GF-D8 (cell line): ENCODE results near the gene TFAP2E.

Experiments
- DNase-seq: peaks from one replicate; lab custom pipeline; 2025; lab: John Stamatoyannopoulos, UW

TFAP2E gene

GRCh38 chr1:35557118-35557610 is 15.9 kb upstream of the TFAP2E start, which contains the start of gene KIAA0319L:
KIAA0319L (minus strand) TSS chr1:35557403; CDS start chr1:35554491, 2,912 bp downstream.
- no peak for DNase-seq

- peak; percentile 88 for DNase-seq
Observed at GRCh38 chr1:35557611-35558373, 15.3 kb upstream of the TFAP2E start, which contains the start of gene NCDN. NCDN (plus strand) TSS chr1:35557799; CDS start chr1:35558191, 392 bp downstream.

DNA sequence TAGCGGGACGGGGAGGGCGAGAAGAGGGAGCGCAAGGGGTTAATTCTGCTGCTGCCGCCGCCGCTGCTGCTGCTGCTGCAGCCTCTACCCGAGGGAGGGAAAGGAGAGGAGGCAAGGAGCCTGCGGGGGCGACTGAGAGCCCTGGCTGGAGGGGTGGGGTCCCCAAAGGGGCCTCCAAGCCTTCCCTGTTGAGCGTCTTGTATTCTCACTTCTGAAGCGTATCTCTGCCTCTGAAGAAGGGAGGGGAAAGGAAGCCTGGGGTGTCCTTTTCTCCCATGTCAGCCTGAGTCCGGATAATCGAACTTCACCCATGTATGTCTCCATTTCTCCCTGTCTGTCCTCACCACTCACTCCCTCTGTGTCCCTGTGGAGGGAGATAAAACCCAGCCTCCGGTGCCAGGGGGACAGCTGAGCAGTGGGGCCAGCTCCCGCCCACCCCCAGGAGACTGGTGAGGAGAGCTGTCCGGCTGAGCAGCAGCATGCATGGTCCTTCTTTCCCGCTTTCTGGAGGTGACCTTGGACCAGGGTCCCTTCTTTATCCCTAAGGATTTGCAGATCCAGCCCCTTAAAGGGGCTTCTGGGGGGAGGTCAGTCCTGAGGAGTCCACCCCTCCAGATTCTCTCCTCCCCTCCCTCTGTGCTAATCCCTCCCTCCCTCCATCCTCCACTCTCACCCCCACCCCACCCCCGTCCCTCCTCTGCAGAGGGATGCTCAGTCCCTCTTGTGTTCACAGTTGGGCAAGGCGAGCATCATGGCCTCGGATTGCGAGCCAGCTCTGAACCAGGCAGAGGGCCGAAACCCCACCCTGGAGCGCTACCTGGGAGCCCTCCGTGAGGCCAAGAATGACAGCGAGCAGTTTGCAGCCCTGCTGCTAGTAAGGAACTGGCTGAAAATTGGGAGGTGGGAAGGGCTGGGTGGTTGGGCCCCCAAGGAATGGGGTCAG is 14.5 kb upstream of the TFAP2E start:
- DNase-seq = no peak

DNA sequence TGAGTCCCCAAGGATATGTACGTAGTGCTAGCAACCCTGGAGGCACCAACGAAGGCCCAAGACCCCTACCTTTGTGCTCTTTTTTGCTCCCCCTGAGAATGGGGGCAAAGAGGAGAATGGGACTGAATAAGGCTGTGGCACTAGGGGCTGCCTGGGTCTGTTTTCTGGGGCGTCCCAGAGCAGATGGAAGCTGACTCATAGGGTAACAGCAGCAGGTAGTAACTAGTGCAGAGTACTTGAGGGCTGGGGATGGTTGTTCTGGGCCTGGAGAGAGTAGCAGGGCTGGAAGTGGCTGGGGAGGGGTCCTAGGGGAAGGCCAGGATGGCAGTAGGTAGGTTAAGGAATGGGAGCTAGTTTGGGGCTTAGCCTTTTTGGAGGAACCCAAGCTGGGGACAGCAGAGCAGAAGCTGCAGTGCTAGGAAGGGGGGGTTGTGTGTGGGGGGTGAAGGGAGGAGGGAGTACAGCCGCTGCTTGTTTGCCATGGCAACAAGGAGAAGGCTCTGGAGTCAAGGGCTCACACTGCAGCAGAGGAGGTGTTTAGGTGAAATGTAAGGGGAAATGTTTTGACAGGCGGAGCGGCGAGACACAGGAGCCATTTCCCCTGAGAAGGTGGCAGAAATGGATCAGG is 13.7 kb upstream of the TFAP2E start:
- no peak for DNase-seq

GRCh38 chr1:35560256-35561225 is 12.6 kb upstream of the TFAP2E start:
- no peak for DNase-seq

GRCh38 chr1:35561297-35561971 is 11.7 kb upstream of the TFAP2E start:
- DNase-seq = no peak

DNA sequence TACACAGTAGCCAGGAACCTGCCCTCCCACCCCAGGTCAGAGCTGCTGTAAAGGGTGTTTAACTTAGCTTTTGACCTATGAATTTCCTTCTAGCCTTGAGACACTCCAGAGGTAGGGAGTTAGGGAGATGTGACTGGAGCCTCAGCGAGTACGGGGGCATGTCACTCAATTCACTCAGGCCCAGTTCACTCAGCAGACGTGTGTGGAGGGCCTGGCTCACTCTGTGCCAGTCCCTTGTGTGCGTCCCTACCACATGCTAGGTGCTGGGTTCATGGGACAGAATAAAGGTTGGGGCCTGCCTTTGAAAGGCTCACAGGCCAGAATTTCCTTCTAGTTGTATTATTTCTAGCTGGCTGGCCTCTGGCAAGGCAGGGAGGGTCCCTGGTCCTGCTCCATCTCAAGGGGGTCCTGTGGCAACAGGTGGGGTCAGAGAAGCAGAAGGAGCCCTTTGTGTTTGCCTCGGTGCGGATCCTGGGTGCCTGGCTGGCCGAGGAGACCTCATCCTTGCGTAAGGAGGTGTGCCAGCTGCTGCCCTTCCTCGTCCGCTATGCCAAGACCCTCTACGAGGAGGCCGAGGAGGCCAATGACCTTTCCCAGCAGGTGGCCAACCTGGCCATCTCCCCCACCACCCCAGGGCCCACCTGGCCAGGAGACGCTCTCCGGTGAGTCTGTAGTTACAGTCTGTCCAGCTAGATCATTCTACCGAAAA is 11.0 kb upstream of the TFAP2E start:
- DNase-seq = no peak

GRCh38 chr1:35563166-35563565 is 9.9 kb upstream of the TFAP2E start:
- DNase-seq = no peak

DNA sequence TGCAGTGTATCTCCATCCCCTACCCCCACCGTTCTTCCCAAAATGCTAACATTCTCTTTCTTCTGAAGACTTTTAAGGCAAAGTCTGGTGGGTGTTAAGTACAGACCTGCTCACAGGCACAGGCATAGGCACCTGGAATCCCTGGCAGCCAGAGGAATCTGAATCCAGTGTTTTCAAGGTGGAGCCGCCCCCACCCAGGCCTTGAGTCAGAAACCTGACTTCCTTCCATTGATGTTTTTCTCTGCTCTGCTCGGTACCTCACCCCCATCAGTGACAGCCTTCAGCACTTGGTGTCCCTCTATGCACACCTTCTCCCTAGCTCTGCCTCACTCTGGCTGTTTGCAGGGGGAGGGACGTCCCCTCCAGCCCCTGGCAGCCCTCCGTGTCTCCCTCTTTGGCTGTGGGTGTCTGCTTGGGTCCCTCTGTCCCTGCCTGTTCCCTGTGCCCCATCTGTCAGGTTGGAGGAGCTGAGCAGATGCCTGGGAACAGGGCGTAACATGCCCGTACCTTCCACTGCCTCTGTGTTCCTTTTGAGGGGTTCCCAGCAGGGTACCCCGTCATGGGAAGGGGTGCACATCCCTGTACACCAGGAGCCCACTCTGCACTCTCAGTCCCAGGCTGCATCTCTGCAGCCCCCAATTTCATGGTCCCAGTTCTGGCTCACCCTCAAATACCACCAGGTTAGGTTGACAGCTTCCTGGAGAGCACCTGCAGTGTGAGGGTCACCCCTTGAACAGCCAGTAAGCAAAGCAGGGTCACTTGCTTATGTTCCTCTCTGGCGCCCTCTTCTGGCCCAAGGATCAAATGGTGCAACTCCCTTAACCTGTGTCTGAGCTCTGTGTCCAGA is 8.9 kb upstream of the TFAP2E start:
- peak; percentile 23 for DNase-seq

DNA sequence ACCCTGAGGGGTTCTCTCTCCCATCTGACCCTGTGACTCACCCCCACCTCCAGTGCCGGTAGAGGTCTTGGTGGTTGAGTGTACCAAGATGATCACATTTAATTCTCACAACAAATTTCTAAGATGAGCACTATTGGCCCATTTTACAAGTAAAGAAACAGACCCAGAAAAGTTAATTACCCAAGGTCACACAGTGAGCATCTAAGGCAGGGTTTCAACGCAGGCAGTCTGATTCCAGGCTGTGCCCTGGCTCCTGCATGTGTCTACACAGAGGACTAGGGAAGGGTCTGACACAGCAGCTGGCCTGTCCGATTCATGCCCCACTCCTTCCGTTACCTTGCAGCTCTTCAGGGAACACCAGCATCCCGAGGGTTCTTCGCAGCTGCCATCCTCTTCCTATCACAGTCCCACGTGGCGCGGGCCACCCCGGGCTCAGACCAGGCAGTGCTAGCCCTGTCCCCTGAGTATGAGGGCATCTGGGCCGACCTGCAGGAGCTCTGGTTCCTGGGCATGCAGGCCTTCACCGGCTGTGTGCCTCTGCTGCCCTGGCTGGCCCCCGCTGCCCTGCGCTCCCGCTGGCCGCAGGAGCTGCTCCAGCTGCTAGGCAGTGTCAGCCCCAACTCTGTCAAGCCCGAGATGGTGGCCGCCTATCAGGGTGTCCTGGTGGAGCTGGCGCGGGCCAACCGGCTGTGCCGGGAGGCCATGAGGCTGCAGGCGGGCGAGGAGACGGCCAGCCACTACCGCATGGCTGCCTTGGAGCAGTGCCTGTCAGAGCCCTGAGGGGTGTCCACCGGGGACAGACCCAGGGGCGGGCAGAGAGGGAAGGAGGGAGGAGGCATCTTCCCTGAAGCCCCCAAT is 8.0 kb upstream of the TFAP2E start:
- DNase-seq = no peak

GRCh38 chr1:35565742-35566133 is 7.4 kb upstream of the TFAP2E start:
- DNase-seq = no peak

DNA sequence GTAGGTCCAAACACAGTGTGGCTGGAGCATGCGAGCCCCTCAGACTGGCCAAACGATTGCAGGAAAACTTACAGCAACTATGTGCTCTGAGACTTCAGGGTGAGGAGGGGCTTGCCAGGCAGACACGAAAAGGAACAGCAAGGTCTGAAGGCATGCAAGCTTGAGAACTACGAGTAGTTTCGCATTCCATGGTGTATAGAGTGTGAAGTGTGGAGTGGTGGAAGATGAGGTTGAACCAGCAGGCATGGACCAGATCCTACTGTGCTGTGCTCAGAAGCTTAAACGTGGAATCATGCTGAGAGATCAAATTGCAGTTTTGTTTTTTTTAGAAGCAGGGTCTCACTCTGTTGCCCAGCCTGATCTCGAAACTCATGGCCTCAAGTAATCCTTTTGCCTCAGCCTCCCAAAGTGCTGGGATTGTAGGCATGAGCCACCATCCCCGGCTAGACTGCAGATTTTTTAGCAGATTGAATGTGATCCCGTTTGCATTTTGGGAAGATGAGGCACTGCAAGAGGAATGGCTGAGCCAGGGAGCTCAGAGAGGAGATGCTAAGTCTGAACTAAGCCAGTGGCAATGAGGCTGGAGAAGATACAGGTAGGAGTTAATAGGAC is 5.1 kb upstream of the TFAP2E start:
- no peak for DNase-seq

GRCh38 chr1:35568975-35569395 is 4.1 kb upstream of the TFAP2E start:
- peak; percentile 19 for DNase-seq

DNA sequence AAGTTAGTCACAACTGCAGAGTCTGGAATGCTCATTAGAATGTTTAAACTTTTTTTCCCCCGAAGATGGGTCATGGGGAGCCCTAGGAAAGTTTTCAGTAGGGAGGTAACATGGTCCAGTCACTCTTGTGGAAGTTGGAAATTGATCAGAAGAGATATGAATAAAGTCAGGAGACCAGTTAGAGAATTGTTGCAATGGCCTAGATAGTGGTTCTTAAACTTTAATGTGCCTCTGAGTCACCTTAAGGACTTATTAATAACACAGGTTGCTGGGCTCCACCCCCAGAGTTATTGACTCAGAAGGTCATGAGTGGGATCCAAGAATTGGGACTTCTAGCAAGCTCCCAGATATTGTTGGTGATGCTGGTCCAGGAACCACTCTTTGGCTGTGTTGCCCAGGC is 3.2 kb upstream of the TFAP2E start:
- DNase-seq = no peak

DNA sequence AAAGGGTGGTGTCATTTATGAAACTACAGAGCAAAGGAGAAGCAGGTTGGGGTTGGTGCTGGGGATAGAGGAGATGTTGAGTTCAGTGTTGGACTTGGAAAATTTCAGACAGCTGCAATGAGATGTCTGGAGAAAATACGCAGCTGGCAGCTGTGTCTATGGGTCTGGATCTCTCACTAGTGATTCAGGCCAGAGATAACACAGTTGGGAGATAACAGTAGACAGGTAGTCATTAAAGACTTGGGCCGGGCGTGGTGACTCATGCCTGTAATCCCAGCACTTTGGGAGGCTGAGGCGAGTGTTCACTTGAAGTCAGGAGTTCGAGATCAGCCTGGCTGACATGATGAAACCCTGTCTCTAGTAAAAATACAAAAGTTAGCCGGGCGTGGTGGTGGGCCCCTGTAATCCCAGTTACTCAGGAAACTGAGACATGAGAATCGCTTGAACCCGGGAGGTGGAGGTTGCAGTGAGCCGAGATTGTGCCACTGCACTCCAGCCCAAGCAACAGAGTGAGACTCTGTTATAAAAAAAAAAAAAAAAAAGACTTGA is 2.5 kb upstream of the TFAP2E start:
- no peak for DNase-seq

GRCh38 chr1:35571263-35571662 is 1.9 kb upstream of the TFAP2E start:
- DNase-seq = no peak

GRCh38 chr1:35572296-35572695 is 818 bp upstream of the TFAP2E start:
- DNase-seq = no peak
